Sigmoid colon (tissue), 7 donors: ENCODE results near the gene OR2AJ1. TPM values are rescaled to one million over a fixed set of nuclear protein-coding genes. Genes with fewer than 3 reads are reported as not detected.

Source experiments
- DNase-seq: peaks from one replicate; pipeline ENCODE4 v3.0.0-alpha.2; 2019
- H3K27ac ChIP-seq, 4 donors: fragments of 200-600 bp; sonication (generic); one replicate each; pipeline ENCODE4 v1.5.1; 2016 to 2019; ENCODE audit warnings: mild to moderate bottlenecking in 1 of 4
- H3K27me3 ChIP-seq, 3 donors: fragments of 200-600 bp; sonication (generic); one replicate each; pipeline ENCODE4 v1.5.1; 2019; ENCODE audit warnings: mild to moderate bottlenecking in 1 of 3
- H3K36me3 ChIP-seq, 4 donors: fragments of 200-600 bp; sonication (generic); one replicate each; pipeline ENCODE4 v1.5.1; 2016 to 2019
- H3K4me1 ChIP-seq, 4 donors: fragments of 200-600 bp; sonication (generic); one replicate each; pipeline ENCODE4 v1.5.1; 2017 to 2019
- H3K4me3 ChIP-seq, 4 donors: fragments of 200-600 bp; sonication (generic); one replicate each; pipeline ENCODE4 v1.5.1; 2017 to 2019; ENCODE audit warnings: mild to moderate bottlenecking in 2 of 4, moderate library complexity in 1 of 4
- H3K9me3 ChIP-seq, 4 donors: fragments of 200-600 bp in 3 of 4; sonication (generic) in 3 of 4; one replicate each; pipeline versions ENCODE4 v1.5.1 to v1.6.1; 2013 to 2019
- EP300 ChIP-seq, 4 donors: sonication (generic); formaldehyde crosslinking; IDR thresholded peaks; one replicate each; pipeline ENCODE4 v1.6.1; 2017; ENCODE audit warnings: antibody characterized with exemption in 4 of 4
- POLR2A ChIP-seq, 2 donors: fragments of 450-650 bp; IDR thresholded peaks; one replicate each; pipeline ENCODE4 v1.6.1; 2016; ENCODE audit warnings: antibody characterized with exemption in 2 of 2, mild to moderate bottlenecking in 2 of 2, moderate library complexity in 2 of 2
- POLR2AphosphoS5 ChIP-seq, 4 donors: sonication (generic); formaldehyde crosslinking; IDR thresholded peaks; one replicate each; pipeline ENCODE4 v1.6.1; 2017; ENCODE audit warnings: antibody characterized with exemption in 4 of 4
- WGBS, 2 donors: extraction: QIAGEN DNeasy Blood & Tissue Kit; methylation state at CpG; one replicate each; pipeline ENCODE4 v1.1.7; 2013; 5-methylcytosine and 5-hydroxymethylcytosine counted together
- intact Hi-C: fragments of 100-400 bp; cut with DNase I; formaldehyde crosslinking; loops from one replicate; pipeline ENCODE4 v1.15.1; 2023
- polyA plus RNA-seq, 3 donors: library from polyadenylated mRNA; stranded (reverse); fragments of 200-250 nt; gene quantifications; one replicate each; pipeline ENCODE4 v1.2.3, GENCODE V29; 2013
- total RNA-seq, 4 donors: library from RNA; depleted of rRNA; stranded (reverse); fragments of >200 nt; gene quantifications; one replicate each; pipeline ENCODE4 v1.1.0, GENCODE V29; 2016
- TF ChIP-seq, protein P1 (sequence below), 4 experiments: fragments of 450-650 bp in 3 of 4; fragments of 200-600 bp in 1 of 4; IDR thresholded peaks; one replicate each; pipeline ENCODE4 v1.5.1; 2016 to 2019; ENCODE audit warnings: antibody characterized with exemption in 4 of 4, mild to moderate bottlenecking in 3 of 4, moderate library complexity in 2 of 4
- donor health status: healthy with polysubstance abuse.
- donor health status: Bipolar disorder and iron deficiency.
- donor health status: healthy.

The OR2AJ1 gene, protein sequence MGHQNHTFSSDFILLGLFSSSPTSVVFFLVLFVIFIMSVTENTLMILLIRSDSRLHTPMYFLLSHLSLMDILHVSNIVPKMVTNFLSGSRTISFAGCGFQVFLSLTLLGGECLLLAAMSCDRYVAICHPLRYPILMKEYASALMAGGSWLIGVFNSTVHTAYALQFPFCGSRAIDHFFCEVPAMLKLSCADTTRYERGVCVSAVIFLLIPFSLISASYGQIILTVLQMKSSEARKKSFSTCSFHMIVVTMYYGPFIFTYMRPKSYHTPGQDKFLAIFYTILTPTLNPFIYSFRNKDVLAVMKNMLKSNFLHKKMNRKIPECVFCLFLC
- total RNA-seq (not detected), polyA plus RNA-seq (not detected)

DNA sequence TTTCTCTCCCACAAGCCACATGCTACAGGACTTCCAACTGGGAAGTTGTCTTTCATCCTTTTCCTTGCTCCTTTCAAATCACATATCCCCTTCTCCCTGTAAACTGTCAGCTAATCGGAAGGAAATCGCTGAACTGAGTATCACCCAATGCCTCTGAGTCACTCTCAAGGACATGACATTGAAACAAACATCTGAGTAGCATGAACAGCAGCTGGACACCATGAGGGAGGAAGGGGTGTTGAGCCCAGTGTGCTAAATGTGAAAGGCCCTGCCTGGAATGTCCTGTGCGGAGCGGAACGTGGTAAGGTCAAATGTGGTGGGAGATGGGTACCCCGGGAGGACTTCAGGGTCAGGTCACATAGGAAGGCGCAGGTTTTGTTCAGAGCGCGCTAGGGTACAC, at the start of gene OR2AJ1:
TSS of gene OR2AJ1 (plus strand) at position 22 of the 400 bp plus-strand sequence. CDS start 8,880 bp downstream, outside the sequence.
- Histone ChIP-seq H3K27me3 (no peaks in the 10 kb centered on the region), H3K4me3 (no peak within 1 kb of the TSS), H3K36me3 (no peaks in the 10 kb centered on the region), H3K27ac (no peak within 1 kb of the TSS), H3K9me3 (no peaks in the 10 kb centered on the region), H3K4me1 (no peaks in the 10 kb centered on the region)
- WGBS, 2 donors, result 92 to 93% methylated on average over 9 of the region's 9 CpGs
- intact Hi-C loops, result no loop called here
- TF ChIP-seq POLR2AphosphoS5 (IDR thresholded peaks at IDR 0.05), result no peak
- TF ChIP-seq EP300 (IDR thresholded peaks at IDR 0.05), result no peak
- TF ChIP-seq, protein P1, sequence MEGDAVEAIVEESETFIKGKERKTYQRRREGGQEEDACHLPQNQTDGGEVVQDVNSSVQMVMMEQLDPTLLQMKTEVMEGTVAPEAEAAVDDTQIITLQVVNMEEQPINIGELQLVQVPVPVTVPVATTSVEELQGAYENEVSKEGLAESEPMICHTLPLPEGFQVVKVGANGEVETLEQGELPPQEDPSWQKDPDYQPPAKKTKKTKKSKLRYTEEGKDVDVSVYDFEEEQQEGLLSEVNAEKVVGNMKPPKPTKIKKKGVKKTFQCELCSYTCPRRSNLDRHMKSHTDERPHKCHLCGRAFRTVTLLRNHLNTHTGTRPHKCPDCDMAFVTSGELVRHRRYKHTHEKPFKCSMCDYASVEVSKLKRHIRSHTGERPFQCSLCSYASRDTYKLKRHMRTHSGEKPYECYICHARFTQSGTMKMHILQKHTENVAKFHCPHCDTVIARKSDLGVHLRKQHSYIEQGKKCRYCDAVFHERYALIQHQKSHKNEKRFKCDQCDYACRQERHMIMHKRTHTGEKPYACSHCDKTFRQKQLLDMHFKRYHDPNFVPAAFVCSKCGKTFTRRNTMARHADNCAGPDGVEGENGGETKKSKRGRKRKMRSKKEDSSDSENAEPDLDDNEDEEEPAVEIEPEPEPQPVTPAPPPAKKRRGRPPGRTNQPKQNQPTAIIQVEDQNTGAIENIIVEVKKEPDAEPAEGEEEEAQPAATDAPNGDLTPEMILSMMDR (IDR thresholded peaks at IDR 0.05), result no peak
- no peak for TF ChIP-seq POLR2A (IDR thresholded peaks at IDR 0.05)
- DNase-seq, result no peak

DNA sequence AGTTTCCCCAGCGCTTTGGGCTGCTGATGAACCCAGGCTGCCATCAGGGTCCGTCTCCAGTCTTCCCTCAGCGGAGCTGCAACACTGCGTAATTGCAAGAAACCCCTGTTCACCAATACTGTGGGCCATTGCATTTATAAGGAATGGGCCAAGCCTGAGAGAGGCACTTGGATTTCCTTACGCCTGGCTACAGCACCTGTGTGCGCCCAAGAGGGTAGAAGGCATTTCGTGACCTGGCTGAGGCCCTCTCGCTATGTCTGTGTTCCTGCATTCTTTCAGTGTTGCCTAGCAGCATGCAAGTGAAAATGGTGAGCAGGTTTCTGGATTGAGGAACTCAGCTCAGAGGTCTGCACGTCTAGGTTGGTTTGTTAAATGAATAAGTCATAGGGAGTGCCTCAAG, 41.3 kb upstream of the OR2AJ1 start:
- no peaks in the 10 kb centered on the region for H3K9me3 ChIP-seq
- H3K27ac ChIP-seq, result no peak overlapping the region
- WGBS, 2 donors, result 89 to 90% methylated on average over 9 of the region's 9 CpGs
- no peak overlapping the region for H3K4me3 ChIP-seq
- no peak for DNase-seq
- H3K4me1 ChIP-seq, result no peaks in the 10 kb centered on the region
- no peaks in the 10 kb centered on the region for H3K36me3 ChIP-seq
- no peaks in the 10 kb centered on the region for H3K27me3 ChIP-seq
- intact Hi-C loops, result no loop called here
- TF ChIP-seq POLR2A (IDR thresholded peaks at IDR 0.05) (no peak), EP300 (IDR thresholded peaks at IDR 0.05) (no peak), POLR2AphosphoS5 (IDR thresholded peaks at IDR 0.05) (no peak)
- TF ChIP-seq, protein P1 (IDR thresholded peaks at IDR 0.05), result no peak

DNA sequence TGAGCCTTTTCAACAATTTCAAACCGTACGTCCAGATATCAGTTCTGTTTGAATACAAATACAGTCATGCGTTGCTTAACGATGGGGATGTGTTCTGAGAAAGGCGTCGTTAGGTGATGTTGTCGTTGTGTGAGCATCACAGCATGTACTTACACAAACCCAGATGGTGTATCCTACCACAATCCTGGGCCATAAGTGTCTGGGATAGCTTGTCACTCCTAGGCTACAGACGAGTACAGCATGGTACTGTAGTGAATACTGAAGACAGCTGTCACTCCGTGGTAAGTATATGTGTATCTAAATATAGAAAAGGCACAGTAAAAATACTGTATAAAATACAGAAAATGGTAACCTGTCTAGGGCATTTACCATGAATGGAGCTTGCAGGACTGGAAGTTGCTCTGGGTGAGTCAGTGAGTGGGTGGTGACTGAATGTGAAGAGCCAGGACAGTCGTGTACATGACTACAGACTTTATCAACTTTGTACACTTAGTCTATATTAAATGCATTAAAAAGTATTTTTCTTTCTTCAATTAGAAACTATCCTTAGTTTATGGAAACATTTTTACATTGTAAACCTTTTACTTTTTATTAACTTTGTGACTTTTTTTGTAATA, 39.8 kb upstream of the OR2AJ1 start:
- no peak overlapping the region for H3K4me3 ChIP-seq
- TF ChIP-seq, protein P1 (IDR thresholded peaks at IDR 0.05), result no peak
- no peak for TF ChIP-seq POLR2AphosphoS5 (IDR thresholded peaks at IDR 0.05)
- no peak for TF ChIP-seq POLR2A (IDR thresholded peaks at IDR 0.05)
- no peak for TF ChIP-seq EP300 (IDR thresholded peaks at IDR 0.05)
- DNase-seq, result no peak
- intact Hi-C loops, result no loop called here
- H3K27ac ChIP-seq, result no peak overlapping the region
- no peaks in the 10 kb centered on the region for H3K4me1 ChIP-seq
- no peaks in the 10 kb centered on the region for H3K9me3 ChIP-seq
- WGBS, 2 donors, result 89 to 91% methylated on average over 10 of the region's 10 CpGs
- no peaks in the 10 kb centered on the region for H3K36me3 ChIP-seq
- no peaks in the 10 kb centered on the region for H3K27me3 ChIP-seq

DNA sequence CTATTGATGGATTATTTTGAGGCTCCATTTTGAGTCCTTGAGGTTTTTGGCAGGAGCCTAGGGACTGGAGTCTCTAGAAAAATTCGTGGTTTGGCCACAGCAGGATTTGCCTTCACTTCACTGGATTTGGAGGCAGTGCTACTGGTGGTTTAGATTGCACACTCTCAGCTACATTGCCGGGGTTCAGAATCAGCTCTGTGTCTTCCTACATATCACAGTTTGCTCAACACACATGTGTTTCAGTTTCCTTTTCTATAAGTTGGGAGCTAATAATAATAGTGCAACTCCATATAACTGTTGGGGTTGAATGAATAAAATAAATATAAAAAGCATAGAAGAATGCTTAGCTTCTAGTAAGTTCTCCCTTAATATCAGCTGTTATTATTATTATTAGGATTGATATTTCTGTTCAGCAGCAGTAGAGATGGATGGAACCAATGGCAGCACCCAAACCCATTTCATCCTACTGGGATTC, 29.5 kb upstream of the OR2AJ1 start, which contains the start of gene OR2W3:
TSS of gene OR2W3 (plus strand) at position 425 of the 475 bp plus-strand sequence. CDS start at position 425, 0 bp downstream.
- H3K4me1 ChIP-seq, result no peaks in the 10 kb centered on the region
- no peak for DNase-seq
- WGBS, 2 donors, result 41% methylated on average over 2 of the region's 2 CpGs
- intact Hi-C loops, result no loop called here
- H3K27ac ChIP-seq, result no peak within 1 kb of the TSS
- H3K36me3 ChIP-seq, result no peaks in the 10 kb centered on the region
- no peak within 1 kb of the TSS for H3K4me3 ChIP-seq
- H3K27me3 ChIP-seq, result no peaks in the 10 kb centered on the region
- H3K9me3 ChIP-seq, result no peaks in the 10 kb centered on the region
- no peak for TF ChIP-seq POLR2A (IDR thresholded peaks at IDR 0.05)
- no peak for TF ChIP-seq EP300 (IDR thresholded peaks at IDR 0.05)
- TF ChIP-seq POLR2AphosphoS5 (IDR thresholded peaks at IDR 0.05), result no peak
- TF ChIP-seq, protein P1 (IDR thresholded peaks at IDR 0.05), result no peak
